A549 (cell line): Measurements from ENCODE around the gene ZNF511.

Source experiments
- CEBPB ChIP-seq, 2 experiments: fragments of >200 bp in 1 of 2; sonication (Bioruptor Twin) in 1 of 2; formaldehyde crosslinking in 1 of 2; IDR thresholded peaks; 2 replicates each; pipeline ENCODE4 v1.6.1; 2012 to 2016
- RFX5 ChIP-seq: fragments of 450-650 bp; IDR thresholded peaks from 2 replicates; pipeline ENCODE4 v1.7.1; 2014; ENCODE audit warnings: antibody characterized with exemption, mild to moderate bottlenecking, moderate library complexity
- TF ChIP-seq, protein P1 (sequence below): fragments of >200 bp; sonication (Bioruptor Twin); formaldehyde crosslinking; IDR thresholded peaks from 3 replicates; pipeline ENCODE4 v1.5.1; 2016
- TF ChIP-seq, protein P2 (sequence below): fragments of 150-350 bp; IDR thresholded peaks from 2 replicates; pipeline ENCODE4 v1.6.1; 2014; ENCODE audit warnings: low read depth, mild to moderate bottlenecking, low read length

DNA sequence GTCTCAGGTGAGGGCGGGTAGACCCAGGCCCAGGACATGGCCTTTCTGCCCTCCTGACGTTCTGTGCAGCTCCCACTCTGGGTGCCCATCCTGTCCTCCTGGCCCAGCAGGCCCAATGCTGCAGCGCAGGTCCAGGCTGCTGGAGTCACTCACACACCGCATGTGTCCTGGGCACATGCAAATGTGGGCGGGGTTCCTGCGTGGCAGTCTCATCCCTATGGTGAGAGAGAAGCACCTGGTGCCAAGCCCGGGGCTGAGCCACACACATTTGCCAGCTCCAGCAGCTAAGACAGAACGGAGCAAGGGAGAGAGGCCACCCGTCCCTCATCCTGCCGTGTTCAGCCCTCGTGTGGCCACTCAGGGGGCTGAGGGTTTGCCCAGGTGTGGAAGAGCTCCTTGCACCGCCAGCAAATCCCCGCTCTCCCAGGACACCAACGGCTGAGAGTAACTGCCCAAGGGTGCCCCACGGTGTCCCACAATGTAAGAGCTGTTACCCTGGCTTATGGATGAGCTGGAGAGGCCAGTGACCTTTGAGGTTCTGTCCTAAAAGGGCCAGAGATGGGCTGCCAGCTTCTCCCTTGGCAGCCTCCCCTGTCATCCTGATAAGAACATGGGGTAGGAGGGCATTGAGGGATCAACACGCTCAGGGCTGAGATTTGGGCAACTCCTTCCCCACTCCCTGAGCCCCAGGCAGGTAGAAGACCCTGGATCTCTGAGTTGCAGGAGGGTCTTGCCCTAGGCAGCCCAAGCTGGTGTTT lies 44.7 kb downstream of the ZNF511 start:
- TF ChIP-seq, protein P1, sequence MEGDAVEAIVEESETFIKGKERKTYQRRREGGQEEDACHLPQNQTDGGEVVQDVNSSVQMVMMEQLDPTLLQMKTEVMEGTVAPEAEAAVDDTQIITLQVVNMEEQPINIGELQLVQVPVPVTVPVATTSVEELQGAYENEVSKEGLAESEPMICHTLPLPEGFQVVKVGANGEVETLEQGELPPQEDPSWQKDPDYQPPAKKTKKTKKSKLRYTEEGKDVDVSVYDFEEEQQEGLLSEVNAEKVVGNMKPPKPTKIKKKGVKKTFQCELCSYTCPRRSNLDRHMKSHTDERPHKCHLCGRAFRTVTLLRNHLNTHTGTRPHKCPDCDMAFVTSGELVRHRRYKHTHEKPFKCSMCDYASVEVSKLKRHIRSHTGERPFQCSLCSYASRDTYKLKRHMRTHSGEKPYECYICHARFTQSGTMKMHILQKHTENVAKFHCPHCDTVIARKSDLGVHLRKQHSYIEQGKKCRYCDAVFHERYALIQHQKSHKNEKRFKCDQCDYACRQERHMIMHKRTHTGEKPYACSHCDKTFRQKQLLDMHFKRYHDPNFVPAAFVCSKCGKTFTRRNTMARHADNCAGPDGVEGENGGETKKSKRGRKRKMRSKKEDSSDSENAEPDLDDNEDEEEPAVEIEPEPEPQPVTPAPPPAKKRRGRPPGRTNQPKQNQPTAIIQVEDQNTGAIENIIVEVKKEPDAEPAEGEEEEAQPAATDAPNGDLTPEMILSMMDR: no peak
- no peak for TF ChIP-seq RFX5
- TF ChIP-seq, protein P2, sequence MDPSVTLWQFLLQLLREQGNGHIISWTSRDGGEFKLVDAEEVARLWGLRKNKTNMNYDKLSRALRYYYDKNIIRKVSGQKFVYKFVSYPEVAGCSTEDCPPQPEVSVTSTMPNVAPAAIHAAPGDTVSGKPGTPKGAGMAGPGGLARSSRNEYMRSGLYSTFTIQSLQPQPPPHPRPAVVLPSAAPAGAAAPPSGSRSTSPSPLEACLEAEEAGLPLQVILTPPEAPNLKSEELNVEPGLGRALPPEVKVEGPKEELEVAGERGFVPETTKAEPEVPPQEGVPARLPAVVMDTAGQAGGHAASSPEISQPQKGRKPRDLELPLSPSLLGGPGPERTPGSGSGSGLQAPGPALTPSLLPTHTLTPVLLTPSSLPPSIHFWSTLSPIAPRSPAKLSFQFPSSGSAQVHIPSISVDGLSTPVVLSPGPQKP: no peak
- no peak for TF ChIP-seq CEBPB (IDR thresholded peaks at IDR 0.05)
